Activated naive CD8-positive, alpha-beta T cell treated with anti-CD3 and anti-CD28 coated beads, Interleukin-2, amount 50 U/mL, for 24 hours (primary cell): ENCODE data around the gene S100A7A.
A peak's percentile ranks its signal among the peaks of the same experiment; 100 is the strongest.
"Not testable (repeated sequence)": the region's sequence is repeated elsewhere in the genome, so short reads cannot be mapped to it uniquely, and the experiment has no call there.

Experiments used
- ATAC-seq: fragments of 150-1000 bp; cut with Tn5 transposase; one replicate; pipeline ENCODE4 v1.10.0; 2021
- DNase-seq: peaks from one replicate; pipeline ENCODE4 v3.0.0; 2021
- H3K27ac Mint-ChIP-seq: one replicate; pipeline ENCODE4 v1.8.0; 2021; ENCODE audit warnings: mild to moderate bottlenecking, mixed read lengths
- H3K27me3 Mint-ChIP-seq: one replicate; pipeline ENCODE4 v1.8.0; 2021; ENCODE audit warnings: mixed read lengths
- H3K36me3 Mint-ChIP-seq: one replicate; pipeline ENCODE4 v1.8.0; 2021; ENCODE audit warnings: low read depth, mixed read lengths
- H3K4me1 Mint-ChIP-seq: one replicate; pipeline ENCODE4 v1.8.0; 2021; ENCODE audit warnings: mixed read lengths
- H3K4me3 Mint-ChIP-seq: one replicate; pipeline ENCODE4 v1.8.0; 2021; ENCODE audit warnings: mild to moderate bottlenecking, moderate library complexity, mixed read lengths
- H3K9me3 Mint-ChIP-seq: one replicate; pipeline ENCODE4 v1.8.0; 2021; ENCODE audit warnings: mixed read lengths

S100A7A gene

DNA sequence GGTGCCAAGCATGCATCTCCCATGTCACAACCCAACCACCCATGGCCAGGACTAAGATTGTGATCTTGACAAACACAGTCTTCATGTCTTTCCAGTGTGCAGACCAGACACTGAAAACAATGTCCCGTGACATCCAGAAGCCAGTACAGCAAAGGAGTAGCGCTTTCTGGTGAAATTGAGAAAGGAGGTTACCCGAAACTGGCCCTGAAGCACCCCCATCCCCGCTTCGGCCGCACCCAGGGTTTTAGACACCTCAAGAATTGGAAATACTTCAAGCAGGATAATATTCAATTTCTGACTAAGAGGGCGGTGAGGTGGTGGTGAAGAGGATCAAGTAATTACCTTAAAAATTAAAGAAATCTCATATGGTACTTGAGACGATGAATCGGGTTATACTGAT lies 14.9 kb upstream of the S100A7A start:
- no peaks in the 10 kb centered on the region for H3K36me3 Mint-ChIP-seq
- no peak overlapping the region for H3K27ac Mint-ChIP-seq
- DNase-seq = no peak
- H3K9me3 Mint-ChIP-seq = peaks cover 3% of the 10 kb centered on the region
- no peak overlapping the region for H3K4me3 Mint-ChIP-seq
- no peaks in the 10 kb centered on the region for H3K4me1 Mint-ChIP-seq
- peaks cover 6% of the 10 kb centered on the region for H3K27me3 Mint-ChIP-seq
- no peak for ATAC-seq

DNA sequence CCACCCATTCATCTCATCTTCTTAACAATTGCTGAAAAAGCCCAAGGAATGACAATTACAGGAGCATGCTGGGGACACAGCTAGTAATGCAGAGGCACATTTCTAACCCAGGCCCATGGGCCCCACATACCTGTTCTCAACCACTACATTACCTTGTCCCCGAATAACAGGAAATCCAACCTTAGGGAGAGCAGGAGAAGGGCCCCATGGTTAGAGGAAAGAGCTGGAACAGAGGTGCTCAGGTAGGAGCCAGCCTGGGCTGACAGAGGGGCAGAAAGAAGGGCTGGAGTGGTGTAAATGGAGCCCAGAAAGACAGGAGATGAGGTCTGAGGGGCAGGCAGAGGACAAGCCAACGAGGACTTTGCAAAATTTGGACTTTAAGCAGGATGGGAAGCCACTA lies 14.1 kb upstream of the S100A7A start:
- Mint-ChIP-seq H3K36me3 (no peaks in the 10 kb centered on the region), H3K27ac (no peak overlapping the region), H3K4me1 (no peaks in the 10 kb centered on the region), H3K9me3 (peaks cover 3% of the 10 kb centered on the region), H3K4me3 (no peak overlapping the region), H3K27me3 (peaks cover 5% of the 10 kb centered on the region)
- ATAC-seq (no peak), DNase-seq (no peak)

DNA sequence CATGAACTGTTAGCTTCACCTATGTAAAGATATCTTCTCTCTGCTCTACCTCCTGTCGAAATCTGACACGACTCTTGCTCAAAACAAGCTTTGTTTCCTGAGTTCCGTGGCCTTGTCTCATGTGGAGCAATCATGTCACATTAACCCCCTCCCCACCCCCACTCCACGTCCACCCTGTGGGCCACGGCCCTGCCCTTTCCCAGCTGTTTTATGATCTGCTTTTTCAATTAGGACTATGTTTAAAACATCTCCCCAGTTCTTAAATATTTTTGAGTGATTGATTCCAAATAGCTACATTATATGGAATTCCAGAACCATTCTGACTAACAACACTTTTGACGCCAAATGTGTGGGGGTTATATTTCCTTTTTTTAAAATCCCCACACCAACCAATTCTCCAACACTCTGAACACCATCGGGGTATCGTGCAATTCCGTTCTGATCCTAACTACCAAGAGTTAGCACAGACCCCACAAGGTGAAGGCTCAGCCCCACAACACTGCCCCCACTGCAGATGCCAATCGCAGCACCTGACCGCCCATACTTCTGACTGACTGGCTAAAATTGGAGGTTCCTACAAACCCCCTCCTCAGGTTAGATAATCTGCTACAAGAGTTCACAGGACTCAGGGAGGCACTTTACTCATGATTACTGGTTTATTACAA lies 12.8 kb upstream of the S100A7A start:
- no peak overlapping the region for H3K4me3 Mint-ChIP-seq
- no peaks in the 10 kb centered on the region for H3K36me3 Mint-ChIP-seq
- ATAC-seq (no peak), DNase-seq (no peak)
- H3K27me3 Mint-ChIP-seq = peaks cover 7% of the 10 kb centered on the region
- H3K9me3 Mint-ChIP-seq = peaks cover 3% of the 10 kb centered on the region
- H3K4me1 Mint-ChIP-seq = peaks cover 2% of the 10 kb centered on the region
- no peak overlapping the region for H3K27ac Mint-ChIP-seq

DNA sequence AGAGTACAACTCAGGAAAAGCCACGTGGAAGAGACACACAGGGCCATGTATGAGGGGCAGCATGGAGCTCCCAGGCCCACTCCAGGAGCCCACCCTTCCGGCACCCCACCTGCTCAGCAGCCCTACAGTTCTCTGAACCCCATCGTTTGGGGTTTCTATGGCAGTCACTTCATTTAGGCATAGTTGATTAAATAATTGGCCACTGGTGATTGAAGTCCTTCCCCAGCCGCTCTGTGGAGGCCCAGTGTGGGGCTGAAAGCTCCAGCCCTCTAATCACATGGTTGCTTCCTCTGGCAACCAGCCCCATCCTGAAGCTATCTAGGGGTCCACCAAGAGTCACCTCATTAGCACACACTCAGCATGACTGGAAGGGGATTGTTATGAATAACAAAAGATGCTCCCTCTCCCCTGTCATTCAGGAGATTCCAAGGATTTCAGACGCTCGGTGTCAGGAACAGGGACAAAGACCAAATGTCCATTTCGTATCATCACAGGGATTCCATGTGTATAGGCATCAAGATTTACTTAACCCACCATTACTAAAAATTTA lies 12.2 kb upstream of the S100A7A start:
- ATAC-seq = no peak
- Mint-ChIP-seq H3K36me3 (no peaks in the 10 kb centered on the region), H3K27me3 (peaks cover 8% of the 10 kb centered on the region), H3K9me3 (peaks cover 3% of the 10 kb centered on the region), H3K27ac (no peak overlapping the region), H3K4me3 (no peak overlapping the region), H3K4me1 (peaks cover 2% of the 10 kb centered on the region)
- no peak for DNase-seq

DNA sequence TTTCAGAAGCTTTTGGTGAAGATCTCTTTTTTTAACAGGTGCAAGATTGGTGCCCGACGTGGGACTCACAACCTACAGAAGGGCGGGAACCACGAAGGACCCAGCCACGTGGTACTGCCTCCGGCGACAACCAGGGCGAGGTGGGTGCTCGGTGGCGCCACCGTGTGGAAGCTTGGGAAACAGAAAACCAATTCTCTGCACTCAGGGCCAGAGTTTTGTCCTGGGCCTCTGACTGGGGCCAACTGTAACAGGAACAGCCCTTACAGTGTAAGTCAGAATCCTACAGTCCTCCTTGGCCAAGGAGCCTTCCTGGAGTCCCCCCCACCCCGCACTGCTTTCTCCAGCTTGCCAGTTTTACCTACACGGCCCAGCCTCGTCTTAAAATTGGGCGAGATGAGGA lies 11.6 kb upstream of the S100A7A start:
- peaks cover 9% of the 10 kb centered on the region for H3K27me3 Mint-ChIP-seq
- H3K9me3 Mint-ChIP-seq = peaks cover 3% of the 10 kb centered on the region
- no peak for ATAC-seq

DNA sequence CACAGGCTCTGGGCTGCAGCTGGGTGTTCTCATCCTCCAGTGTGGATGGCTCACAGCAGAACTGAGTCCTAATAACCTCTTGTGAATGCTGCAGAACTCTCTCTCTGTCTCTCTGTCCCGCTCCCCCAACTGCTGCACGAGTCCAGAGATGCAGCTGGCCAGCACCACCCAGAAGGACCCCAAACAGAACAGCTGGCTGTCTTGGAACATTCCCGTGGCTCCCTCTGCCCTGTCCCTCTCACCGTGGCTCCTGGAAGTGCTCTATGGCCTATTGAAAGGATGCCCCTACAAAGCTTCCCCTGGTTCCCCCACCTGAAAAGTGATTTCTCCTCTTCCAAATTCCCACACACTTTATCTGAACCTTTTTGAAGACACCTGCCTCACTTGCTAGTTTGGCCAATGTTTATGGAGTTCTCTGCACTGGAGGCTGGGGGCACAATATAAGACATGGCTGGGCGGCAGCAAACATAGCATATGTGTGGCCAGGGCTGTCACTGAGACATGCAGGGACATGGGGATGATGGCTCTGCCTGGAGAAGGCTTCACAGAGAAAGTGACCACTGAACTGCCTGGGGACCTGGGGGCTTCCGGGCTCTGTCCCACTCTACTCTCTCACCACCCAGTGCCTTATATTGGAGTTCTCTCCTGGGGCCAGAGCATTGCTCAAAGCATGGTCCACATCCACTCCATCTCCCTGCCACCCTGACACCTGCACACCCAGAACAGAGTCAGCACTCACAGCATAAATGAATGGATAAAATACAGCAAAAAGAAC lies 10.3 kb upstream of the S100A7A start:
- not testable (repeated sequence) for H3K36me3 Mint-ChIP-seq, H3K9me3 Mint-ChIP-seq, H3K4me1 Mint-ChIP-seq, H3K27ac Mint-ChIP-seq, H3K4me3 Mint-ChIP-seq, ATAC-seq, DNase-seq
- H3K27me3 Mint-ChIP-seq = peaks cover 12% of the 10 kb centered on the region

More for the DNA sequence above, 11.6 kb upstream of the S100A7A start:
- no peaks in the 10 kb centered on the region for H3K36me3 Mint-ChIP-seq
- no peak overlapping the region for H3K4me3 Mint-ChIP-seq
- no peak overlapping the region for H3K27ac Mint-ChIP-seq
- H3K4me1 Mint-ChIP-seq = peaks cover 2% of the 10 kb centered on the region
- DNase-seq = peak; percentile 65

DNA sequence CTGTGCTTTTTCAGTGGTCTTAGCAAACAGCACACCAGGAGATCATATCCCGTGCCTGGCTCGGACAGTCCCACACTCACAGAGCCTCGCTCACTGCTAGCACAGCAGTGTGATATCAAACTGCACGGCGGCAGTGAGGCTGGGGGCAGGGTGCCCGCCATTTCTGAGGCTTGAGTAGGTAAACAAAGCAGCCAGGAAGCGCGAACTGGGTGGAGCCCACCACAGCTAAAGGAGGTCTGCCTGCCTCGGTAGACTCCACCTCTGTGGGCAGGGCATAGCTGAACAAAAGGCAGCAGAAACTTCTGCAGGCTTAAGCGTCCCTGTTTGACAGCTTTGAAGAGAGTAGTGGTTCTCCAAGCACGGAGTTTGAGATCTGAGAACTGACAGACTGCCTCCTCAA lies 9.0 kb upstream of the S100A7A start:
- not testable (repeated sequence) for ATAC-seq, H3K36me3 Mint-ChIP-seq, H3K9me3 Mint-ChIP-seq, DNase-seq, H3K27ac Mint-ChIP-seq, H3K4me1 Mint-ChIP-seq, H3K4me3 Mint-ChIP-seq
- peaks cover 12% of the 10 kb centered on the region for H3K27me3 Mint-ChIP-seq

DNA sequence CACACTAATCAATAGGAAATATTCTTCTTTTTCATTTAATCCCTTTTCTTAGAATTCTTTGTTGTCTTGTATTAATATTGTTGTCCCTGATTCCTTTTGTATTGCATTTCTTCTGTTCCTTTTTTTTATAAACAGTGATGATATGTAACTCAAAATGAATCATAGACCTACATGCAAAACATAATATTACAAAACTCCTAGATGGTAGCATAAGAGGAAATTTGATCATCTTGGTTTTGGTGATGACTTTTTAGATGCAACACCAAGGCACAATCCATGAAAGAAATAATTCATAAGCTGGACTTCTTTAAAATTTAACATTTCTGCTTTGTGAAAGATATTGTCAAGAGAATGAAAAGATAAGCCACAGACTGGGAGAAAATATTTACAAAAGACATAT lies 2.4 kb upstream of the S100A7A start:
- not testable (repeated sequence) for H3K4me3 Mint-ChIP-seq, H3K4me1 Mint-ChIP-seq, H3K9me3 Mint-ChIP-seq, H3K27ac Mint-ChIP-seq, DNase-seq, ATAC-seq, H3K36me3 Mint-ChIP-seq
- H3K27me3 Mint-ChIP-seq = peaks cover 13% of the 10 kb centered on the region

DNA sequence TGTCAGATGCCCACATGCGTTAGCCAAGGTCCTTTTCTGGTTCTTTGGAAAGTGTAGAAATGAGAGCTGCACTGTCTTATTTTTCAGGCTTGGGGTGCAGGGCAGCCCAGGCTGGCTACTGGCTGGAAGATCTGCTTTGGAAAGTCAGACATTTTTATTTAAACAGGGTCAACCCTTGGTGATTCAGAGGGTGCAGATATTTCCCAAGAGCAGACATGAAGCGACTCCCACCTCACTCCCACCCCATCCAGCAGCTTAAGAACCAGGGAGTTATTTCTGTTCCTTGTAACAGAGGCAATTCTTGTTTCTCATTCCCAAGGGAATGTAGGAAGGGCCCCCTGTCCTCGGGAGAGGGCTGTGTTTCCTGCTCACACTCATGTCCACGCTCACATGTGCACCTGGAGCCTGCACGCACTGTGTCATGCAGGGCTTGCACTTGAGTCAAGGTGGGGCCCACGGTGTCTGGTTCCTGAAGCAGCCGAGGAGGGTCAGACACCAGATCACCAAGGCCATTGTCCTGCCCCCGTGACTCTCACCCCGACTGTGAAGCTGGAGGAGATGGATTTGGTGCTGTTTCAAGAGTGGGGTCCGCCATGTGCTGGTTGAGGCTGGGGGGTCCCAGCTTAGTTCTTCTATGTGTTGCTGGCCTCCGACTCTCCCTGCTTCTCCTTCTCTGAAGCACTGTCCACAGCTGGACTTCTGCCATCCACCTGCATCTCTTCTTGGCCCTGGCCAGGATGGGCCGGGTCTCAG lies 992 bp downstream of the S100A7A start:
- Mint-ChIP-seq H3K9me3 (no peaks in the 10 kb centered on the region), H3K36me3 (no peaks in the 10 kb centered on the region), H3K4me3 (no peak overlapping the region), H3K27ac (no peak overlapping the region), H3K4me1 (no peaks in the 10 kb centered on the region), H3K27me3 (peaks cover 19% of the 10 kb centered on the region)
- ATAC-seq = no peak
- no peak for DNase-seq

DNA sequence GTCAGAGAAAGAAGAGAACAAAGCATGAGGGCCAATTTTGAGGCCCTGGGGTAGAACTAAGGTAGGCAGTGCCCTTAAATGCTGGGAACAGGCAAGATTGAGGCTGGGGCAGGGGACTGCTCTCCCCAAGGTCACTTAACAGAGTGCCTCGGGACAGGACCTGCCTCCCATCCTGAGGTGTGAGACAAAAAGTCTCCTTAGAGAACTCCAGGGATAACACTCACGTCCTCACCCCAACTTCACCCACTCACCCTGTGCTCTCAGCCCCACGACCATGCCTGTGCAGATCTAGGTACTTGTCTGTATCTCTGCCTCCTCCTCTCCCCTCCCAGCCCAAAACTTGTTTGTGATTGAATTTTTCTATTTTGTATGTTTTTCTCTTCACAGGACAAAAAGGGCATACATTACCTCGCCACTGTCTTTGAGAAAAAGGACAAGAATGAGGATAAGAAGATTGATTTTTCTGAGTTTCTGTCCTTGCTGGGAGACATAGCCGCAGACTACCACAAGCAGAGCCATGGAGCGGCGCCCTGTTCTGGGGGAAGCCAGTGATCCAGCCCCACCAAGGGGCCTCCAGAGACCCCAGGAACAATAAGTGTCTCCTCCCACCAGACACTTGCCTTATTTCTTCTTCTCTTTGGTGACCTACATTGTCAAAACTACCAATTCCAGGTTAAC lies 2.6 kb downstream of the S100A7A start:
- not testable (repeated sequence) for DNase-seq, H3K36me3 Mint-ChIP-seq, H3K4me1 Mint-ChIP-seq, H3K4me3 Mint-ChIP-seq, H3K27ac Mint-ChIP-seq, ATAC-seq, H3K9me3 Mint-ChIP-seq
- H3K27me3 Mint-ChIP-seq = peaks cover 24% of the 10 kb centered on the region

DNA sequence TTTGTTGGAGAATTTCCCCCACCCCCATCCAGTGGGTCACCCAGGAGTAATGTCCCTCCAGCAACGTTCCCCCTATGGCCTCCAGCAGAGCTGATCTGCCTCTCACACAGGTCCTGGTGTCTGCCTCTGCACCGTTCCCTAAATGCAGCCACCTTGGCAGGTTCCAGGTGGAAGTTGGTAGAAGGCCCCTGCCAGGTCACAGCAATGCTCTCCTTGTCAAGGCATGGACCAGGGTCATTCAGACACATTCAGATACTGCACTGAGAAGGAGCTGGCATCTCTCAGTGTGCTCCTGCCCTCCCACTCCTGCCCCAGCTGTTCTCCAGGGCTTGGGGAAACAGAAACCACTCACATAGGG lies 3.1 kb downstream of the S100A7A start:
- peaks cover 25% of the 10 kb centered on the region for H3K27me3 Mint-ChIP-seq
- not testable (repeated sequence) for DNase-seq, H3K36me3 Mint-ChIP-seq, H3K27ac Mint-ChIP-seq, ATAC-seq, H3K4me3 Mint-ChIP-seq, H3K9me3 Mint-ChIP-seq, H3K4me1 Mint-ChIP-seq

DNA sequence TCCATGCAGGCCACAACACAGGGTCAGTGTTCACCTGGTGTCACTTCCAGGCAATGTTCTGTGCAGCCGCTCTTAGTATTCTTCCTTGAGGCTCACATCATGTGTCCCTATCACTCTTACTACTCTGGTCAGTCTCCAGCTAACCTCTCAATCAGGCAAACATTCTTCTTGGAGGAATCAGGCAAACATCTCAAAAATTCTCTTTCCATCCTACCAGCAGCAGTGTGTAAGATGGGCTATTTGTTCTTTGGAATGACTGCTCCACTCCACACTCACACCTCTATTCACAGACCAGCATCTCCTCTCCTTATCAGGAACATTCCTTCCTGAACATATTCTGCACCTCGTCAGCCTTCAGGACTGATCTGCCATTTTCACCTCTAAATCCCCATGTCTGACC lies 4.0 kb downstream of the S100A7A start:
- no peaks in the 10 kb centered on the region for H3K9me3 Mint-ChIP-seq
- H3K36me3 Mint-ChIP-seq = no peaks in the 10 kb centered on the region
- no peak overlapping the region for H3K4me3 Mint-ChIP-seq
- DNase-seq = no peak
- no peaks in the 10 kb centered on the region for H3K4me1 Mint-ChIP-seq
- no peak overlapping the region for H3K27ac Mint-ChIP-seq
- no peak for ATAC-seq
- H3K27me3 Mint-ChIP-seq = peaks cover 27% of the 10 kb centered on the region

DNA sequence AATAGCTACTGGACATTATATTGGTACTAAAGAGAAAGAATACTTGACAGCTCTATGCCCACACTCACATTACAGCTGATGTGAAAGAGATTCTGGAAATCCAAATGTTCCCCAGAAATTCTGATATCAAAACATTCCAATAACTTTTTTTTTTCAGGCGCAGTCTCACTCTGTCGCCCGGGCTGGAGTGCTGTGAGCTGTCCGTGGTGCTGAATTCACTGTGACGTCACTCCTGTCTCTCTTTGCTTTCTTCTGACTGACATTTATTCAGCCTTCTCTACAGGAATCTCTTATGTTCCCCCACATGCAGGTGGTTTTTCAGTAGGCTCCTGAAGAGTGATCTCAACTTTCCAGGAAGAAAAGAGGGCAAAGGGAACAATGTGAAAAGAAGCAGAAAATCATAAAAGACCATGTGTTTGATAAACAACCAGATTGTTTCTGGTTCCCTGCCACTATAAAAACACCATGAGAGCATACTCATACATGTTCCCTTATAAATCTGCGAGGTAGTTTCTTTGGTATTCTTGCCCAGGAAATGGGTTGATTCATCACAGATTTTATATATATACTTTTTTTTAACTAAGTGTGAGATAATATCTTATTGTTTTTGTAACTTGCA lies 6.2 kb downstream of the S100A7A start:
- Mint-ChIP-seq H3K27ac (no peak overlapping the region), H3K4me1 (no peaks in the 10 kb centered on the region), H3K27me3 (peaks cover 32% of the 10 kb centered on the region), H3K36me3 (no peaks in the 10 kb centered on the region), H3K9me3 (no peaks in the 10 kb centered on the region), H3K4me3 (no peak overlapping the region)
- ATAC-seq = no peak
- DNase-seq = peak; percentile 74

DNA sequence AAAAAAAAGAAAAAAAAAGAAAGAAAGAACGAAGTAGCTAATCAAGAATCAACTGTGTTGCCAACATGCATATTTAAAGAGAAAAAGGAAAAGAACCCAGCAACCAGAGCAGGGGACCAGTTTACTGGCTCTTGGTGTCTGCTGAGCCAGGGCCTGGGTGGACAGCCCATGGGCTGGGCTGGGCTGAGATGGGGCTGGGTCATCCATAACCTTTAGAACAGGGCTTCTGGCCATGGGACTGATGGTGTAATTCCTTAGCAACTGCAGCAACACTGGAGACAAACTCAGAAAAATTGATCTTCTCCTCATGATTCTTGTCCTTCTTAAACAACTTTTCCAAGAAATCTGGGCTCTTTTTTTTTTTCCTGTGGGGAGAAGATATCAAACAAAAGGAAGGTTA lies 10.5 kb downstream of the S100A7A start:
- no peak overlapping the region for H3K27ac Mint-ChIP-seq
- H3K27me3 Mint-ChIP-seq = peaks cover 24% of the 10 kb centered on the region
- DNase-seq (no peak), ATAC-seq (no peak)
- no peak overlapping the region for H3K4me3 Mint-ChIP-seq
- H3K36me3 Mint-ChIP-seq = no peaks in the 10 kb centered on the region
- H3K4me1 Mint-ChIP-seq = no peaks in the 10 kb centered on the region
- H3K9me3 Mint-ChIP-seq = no peaks in the 10 kb centered on the region
